ENCODE results near the gene RNF126.
"Not testable (repeated sequence)": the region's sequence is repeated elsewhere in the genome, so short reads cannot be mapped to it uniquely, and the experiment has no call there.

Gene RNF126

GRCh38 chr19:679418-680286, 16.6 kb upstream of the RNF126 start:
- no peak for FAIRE-seq
- peak; percentile 78 for DNase-seq (ENCODE audit: insufficient read length, low spot score)
- TF ChIP-seq POLR2A (IDR thresholded peaks at IDR 0.05; ENCODE audit: low read depth, low read length): peak; percentile 25; the same call in 1 of the 2 replicates

- 0 out of 2 replicates have a peak, but pooled peaks have one; percentile 10 for TF ChIP-seq POLR2A (IDR thresholded peaks at IDR 0.05; ENCODE audit: low read depth, low read length)
- FAIRE-seq: no peak
- DNase-seq (ENCODE audit: insufficient read length, low spot score): no peak
These were observed 15.9 kb upstream of the RNF126 start for GRCh38 chr19:678791-679388.

GRCh38 chr19:677601-678436, 14.8 kb upstream of the RNF126 start:
- FAIRE-seq: no peak
- DNase-seq (ENCODE audit: insufficient read length, low spot score): peak; percentile 83
- no peak for TF ChIP-seq POLR2A (IDR thresholded peaks at IDR 0.05; ENCODE audit: low read depth, low read length)

- DNase-seq (ENCODE audit: insufficient read length, low spot score) (peak; percentile 95), FAIRE-seq (no peak)
- TF ChIP-seq POLR2A (IDR thresholded peaks at IDR 0.05; ENCODE audit: low read depth, low read length): no peak
These were observed 14.2 kb upstream of the RNF126 start for GRCh38 chr19:677201-677600.

GRCh38 chr19:676339-677105, 13.5 kb upstream of the RNF126 start, which contains the start of gene FSTL3:
Gene FSTL3 (plus strand): TSS chr19:676392. CDS start chr19:676424, 32 bp downstream.
- peak; percentile 90 for TF ChIP-seq POLR2A (IDR thresholded peaks at IDR 0.05; ENCODE audit: low read depth, low read length)
- FAIRE-seq (no peak), DNase-seq (ENCODE audit: insufficient read length, low spot score) (no peak)

GRCh38 chr19:676007-676338, 13.0 kb upstream of the RNF126 start:
- FAIRE-seq (no peak), DNase-seq (ENCODE audit: insufficient read length, low spot score) (no peak)
- TF ChIP-seq POLR2A (IDR thresholded peaks at IDR 0.05; ENCODE audit: low read depth, low read length): no peak

- no peak for FAIRE-seq
- no peak for TF ChIP-seq POLR2A (IDR thresholded peaks at IDR 0.05; ENCODE audit: low read depth, low read length)
- no peak for DNase-seq (ENCODE audit: insufficient read length, low spot score)
These were observed 11.5 kb upstream of the RNF126 start for GRCh38 chr19:674282-675151.

GRCh38 chr19:670609-671075, 7.6 kb upstream of the RNF126 start:
- FAIRE-seq (no peak), DNase-seq (ENCODE audit: insufficient read length, low spot score) (no peak)
- no peak for TF ChIP-seq POLR2A (IDR thresholded peaks at IDR 0.05; ENCODE audit: low read depth, low read length)

GRCh38 chr19:668675-669434, 5.8 kb upstream of the RNF126 start:
- FAIRE-seq; DNase-seq (ENCODE audit: insufficient read length, low spot score): not testable (repeated sequence)

- not testable (repeated sequence) for DNase-seq (ENCODE audit: insufficient read length, low spot score); FAIRE-seq
These were observed 4.1 kb upstream of the RNF126 start for GRCh38 chr19:666985-667573.

GRCh38 chr19:664913-665443, 2.0 kb upstream of the RNF126 start:
- DNase-seq (ENCODE audit: insufficient read length, low spot score) (peak; percentile 91), FAIRE-seq (no peak)
- no peak for TF ChIP-seq POLR2A (IDR thresholded peaks at IDR 0.05; ENCODE audit: low read depth, low read length)

Data from H54 (cell line).